GM23248 (cell line): ENCODE results near the gene ZNF507. TPM values are rescaled to one million over a fixed set of nuclear protein-coding genes. Genes with fewer than 3 reads are reported as not detected.
A peak's percentile ranks its signal among the peaks of the same experiment; 100 is the strongest.

Source experiments
- DNase-seq: peaks from one replicate; pipeline ENCODE4 v3.0.0-alpha.2; 2015
- H2AFZ ChIP-seq: fragments of 200-600 bp; sonication (generic); 2 replicates; pipeline ENCODE4 v1.6.1; 2016; ENCODE audit warnings: antibody characterized with exemption
- H3F3A ChIP-seq: fragments of 200-600 bp; sonication (generic); 2 replicates; pipeline ENCODE4 v1.6.1; 2016; ENCODE audit warnings: mild to moderate bottlenecking, antibody characterized with exemption, mixed run types; ENCODE audit not compliant: insufficient read depth
- H3K27ac ChIP-seq: fragments of 200-600 bp; sonication (generic); 2 replicates; pipeline ENCODE4 v1.5.1; 2016; ENCODE audit warnings: mild to moderate bottlenecking
- H3K27me3 ChIP-seq: fragments of 200-600 bp; sonication (generic); replicated peaks from 2 replicates; pipeline ENCODE4 v1.6.1; 2016; ENCODE audit warnings: mild to moderate bottlenecking; ENCODE audit not compliant: insufficient read depth
- H3K36me3 ChIP-seq: fragments of 200-600 bp; sonication (generic); 2 replicates; pipeline ENCODE4 v1.6.1; 2016; ENCODE audit warnings: low read depth, mild to moderate bottlenecking
- H3K4me1 ChIP-seq: fragments of 200-600 bp; sonication (generic); 2 replicates; pipeline ENCODE4 v1.6.1; 2016; ENCODE audit warnings: mild to moderate bottlenecking; ENCODE audit not compliant: insufficient read depth
- H3K4me2 ChIP-seq: fragments of 200-600 bp; sonication (generic); one replicate; pipeline ENCODE4 v1.6.1; 2016; ENCODE audit warnings: mild to moderate bottlenecking; ENCODE audit not compliant: unreplicated experiment
- H3K4me3 ChIP-seq: fragments of 200-600 bp; sonication (generic); 2 replicates; pipeline ENCODE4 v1.5.1; 2016; ENCODE audit warnings: mild to moderate bottlenecking
- H3K79me2 ChIP-seq: fragments of 200-600 bp; sonication (generic); 2 replicates; pipeline ENCODE4 v1.6.1; 2016; ENCODE audit warnings: mild to moderate bottlenecking; ENCODE audit not compliant: insufficient read depth
- H3K9ac ChIP-seq: fragments of 200-600 bp; sonication (generic); 2 replicates; pipeline ENCODE4 v1.6.1; 2016; ENCODE audit warnings: mild to moderate bottlenecking
- H3K9me2 ChIP-seq: fragments of 200-600 bp; sonication (generic); 2 replicates; pipeline ENCODE4 v1.6.1; 2016; ENCODE audit warnings: mixed run types, mild to moderate bottlenecking, moderate library complexity; ENCODE audit not compliant: insufficient read depth
- H3K9me3 ChIP-seq: fragments of 200-600 bp; sonication (generic); one replicate; pipeline ENCODE4 v1.6.1; 2017; ENCODE audit warnings: low read depth
- H4K20me1 ChIP-seq: fragments of 200-600 bp; sonication (generic); 2 replicates; pipeline ENCODE4 v1.6.0; 2016; ENCODE audit not compliant: insufficient read depth
- EZH2 ChIP-seq: fragments of 200-600 bp; sonication (generic); IDR thresholded peaks from 2 replicates; pipeline ENCODE4 v1.6.1; 2018; ENCODE audit warnings: antibody characterized with exemption, mild to moderate bottlenecking; ENCODE audit not compliant: insufficient read depth, poor library complexity, severe bottlenecking
- EZH2phosphoT487 ChIP-seq: fragments of 200-600 bp; sonication (generic); IDR thresholded peaks from 2 replicates; pipeline ENCODE4 v1.6.1; 2018; ENCODE audit warnings: antibody characterized with exemption, moderate library complexity, mild to moderate bottlenecking, low read depth; ENCODE audit not compliant: insufficient read depth
- whole genome bisulfite sequencing, 2 experiments: methylation state at CpG; one replicate each; pipeline ENCODE4 v1.1.6; 2015 to 2017; ENCODE audit warnings: low lambda C conversion rate in 2 of 2, low coverage in 1 of 2; ENCODE audit errors: missing lambda C conversion rate in 2 of 2; 5-methylcytosine and 5-hydroxymethylcytosine counted together
- in situ Hi-C: fragments of 300-500 bp; cut with MboI; formaldehyde crosslinking; loops from 2 replicates; pipeline ENCODE4 v1.15.0; 2020
- polyA plus RNA-seq: library from polyadenylated mRNA; unstranded; fragments of >200 nt; fragmentation: Nextera tagmentation; extraction: Ambion mirVana; gene quantifications from 2 replicates; pipeline ENCODE4 v1.2.1, GENCODE V29; 2016
- total RNA-seq: library from RNA; depleted of rRNA; stranded (reverse); fragments of >200 nt; shearing (Covaris generic); gene quantifications from 2 replicates; pipeline ENCODE4 v1.2.3, GENCODE V29; 2014

Gene ZNF507
- total and polyA plus RNA-seq, 2 experiments from 2014 or later, result 4.9 to 5.2 TPM

GRCh38 chr19:32380269-32380668 is 34.9 kb downstream of the ZNF507 start:
- Histone ChIP-seq H3F3A (0 out of 2 replicates have a peak, but pooled peaks cover 6% of the 10 kb centered on the region), H3K27me3 (no peaks in the 10 kb centered on the region), H4K20me1 (no peaks in the 10 kb centered on the region), H3K4me3 (no peak overlapping the region), H3K9me3 (no peaks in the 10 kb centered on the region), H3K9me2 (no peaks in the 10 kb centered on the region), H3K4me1 (no peaks in the 10 kb centered on the region), H3K27ac (no peak overlapping the region), H3K79me2 (peaks cover 9% of the 10 kb centered on the region; the same call in 1 of the 2 replicates), H2AFZ (no peak overlapping the region), H3K4me2 (no peak overlapping the region), H3K9ac (no peak overlapping the region), H3K36me3 (peaks cover 23% of the 10 kb centered on the region)
- in situ Hi-C loops, result no loop called here
- 80 to 88% methylated on average over 3 of the region's 3 CpGs for WGBS, 2 experiments
- DNase-seq, result no peak
- TF ChIP-seq EZH2phosphoT487 (no peak), EZH2 (no peak)

GRCh38 chr19:32387701-32388392 is 42.4 kb downstream of the ZNF507 start:
- Histone ChIP-seq H3K27ac (peak overlapping the region; percentile 28), H3F3A (peaks cover 27% of the 10 kb centered on the region), H3K4me3 (no peak overlapping the region), H3K79me2 (no peaks in the 10 kb centered on the region), H2AFZ (no peak overlapping the region), H3K27me3 (no peaks in the 10 kb centered on the region), H3K9me2 (no peaks in the 10 kb centered on the region), H3K9ac (no peak overlapping the region), H3K9me3 (no peaks in the 10 kb centered on the region), H3K36me3 (peaks cover 17% of the 10 kb centered on the region), H3K4me1 (peaks cover 13% of the 10 kb centered on the region), H3K4me2 (peak overlapping the region; percentile 14), H4K20me1 (no peaks in the 10 kb centered on the region)
- in situ Hi-C loops, result no loop called here
- 32 to 35% methylated on average over 7 of the region's 7 CpGs for WGBS, 2 experiments
- TF ChIP-seq EZH2phosphoT487 (no peak), EZH2 (no peak)
- peak; percentile 83 for DNase-seq

- peak overlapping the region; percentile 18 for H3K27ac ChIP-seq
- in situ Hi-C loops, result no loop called here
- H3K4me1 ChIP-seq, result peaks cover 13% of the 10 kb centered on the region
- no peaks in the 10 kb centered on the region for H3K9me3 ChIP-seq
- H3F3A ChIP-seq, result peaks cover 27% of the 10 kb centered on the region
- peak overlapping the region; percentile 14 for H3K4me2 ChIP-seq
- no peak overlapping the region for H2AFZ ChIP-seq
- H3K9ac ChIP-seq, result no peak overlapping the region
- TF ChIP-seq EZH2phosphoT487 (no peak), EZH2 (no peak)
- no peaks in the 10 kb centered on the region for H3K79me2 ChIP-seq
- 62 to 71% methylated on average over 3 of the region's 3 CpGs for WGBS, 2 experiments
- no peaks in the 10 kb centered on the region for H3K27me3 ChIP-seq
- no peak overlapping the region for H3K4me3 ChIP-seq
- H3K36me3 ChIP-seq, result peaks cover 14% of the 10 kb centered on the region
- H4K20me1 ChIP-seq, result no peaks in the 10 kb centered on the region
- H3K9me2 ChIP-seq, result no peaks in the 10 kb centered on the region
- DNase-seq, result no peak
These were observed 43.0 kb downstream of the ZNF507 start for GRCh38 chr19:32388393-32388855.

GRCh38 chr19:32392901-32393300 is 47.5 kb downstream of the ZNF507 start:
- Histone ChIP-seq H3K79me2 (no peaks in the 10 kb centered on the region), H3K27me3 (no peaks in the 10 kb centered on the region), H3K36me3 (no peaks in the 10 kb centered on the region), H3K9me3 (no peaks in the 10 kb centered on the region), H3K9me2 (no peaks in the 10 kb centered on the region), H3K4me3 (no peak overlapping the region), H2AFZ (no peak overlapping the region), H3K27ac (no peak overlapping the region), H3K4me2 (no peak overlapping the region), H3K4me1 (peaks cover 9% of the 10 kb centered on the region), H3K9ac (no peak overlapping the region), H4K20me1 (no peaks in the 10 kb centered on the region), H3F3A (peaks cover 17% of the 10 kb centered on the region)
- DNase-seq, result no peak
- 80 to 89% methylated on average over 3 of the region's 3 CpGs for WGBS, 2 experiments
- in situ Hi-C loops, result no loop called here
- TF ChIP-seq EZH2 (no peak), EZH2phosphoT487 (no peak)
